GM21528 (cell line): Measurements from ENCODE around the gene TBC1D25.

ENCODE experiments used
- ATAC-seq: cut with Tn5 transposase; IDR thresholded peaks from one replicate; pipeline ENCODE4 v1.9.1; 2021; ENCODE audit warnings: mild to moderate bottlenecking, moderate library complexity; ENCODE audit not compliant: unreplicated experiment, low FRiP score

TBC1D25 gene

GRCh38 chrX:48539345-48540027 is at the start of gene TBC1D25:
Gene TBC1D25 (plus strand): TSS chrX:48539714. CDS start chrX:48539798, 84 bp downstream.
- peak; percentile 82 for ATAC-seq

GRCh38 chrX:48489892-48490291 is 49.6 kb upstream of the TBC1D25 start:
- no peak for ATAC-seq

GRCh38 chrX:48490661-48491060 is 48.9 kb upstream of the TBC1D25 start:
- no peak for ATAC-seq

GRCh38 chrX:48491809-48492208 is 47.7 kb upstream of the TBC1D25 start:
- no peak for ATAC-seq

- no peak for ATAC-seq
These were observed 47.1 kb upstream of the TBC1D25 start for GRCh38 chrX:48492293-48492910.

- ATAC-seq = no peak
These were observed 45.6 kb upstream of the TBC1D25 start for GRCh38 chrX:48493890-48494364.

- no peak for ATAC-seq
These were observed 42.9 kb upstream of the TBC1D25 start for GRCh38 chrX:48496660-48497059.

GRCh38 chrX:48497871-48498270 is 41.6 kb upstream of the TBC1D25 start:
- ATAC-seq = no peak

- ATAC-seq = no peak
These were observed 41.1 kb upstream of the TBC1D25 start for GRCh38 chrX:48498374-48498809.

- ATAC-seq = no peak
These were observed 35.3 kb upstream of the TBC1D25 start for GRCh38 chrX:48504261-48504660.

GRCh38 chrX:48505481-48505880 is 34.0 kb upstream of the TBC1D25 start:
- no peak for ATAC-seq

GRCh38 chrX:48507246-48507645 is 32.3 kb upstream of the TBC1D25 start:
- ATAC-seq = no peak

GRCh38 chrX:48508400-48509244 is 30.9 kb upstream of the TBC1D25 start, which contains the start of gene PORCN:
Gene PORCN (plus strand): TSS chrX:48508992. CDS start chrX:48509821, 829 bp downstream.
- ATAC-seq = peak; percentile 68

- peak; percentile 21 for ATAC-seq
These were observed 30.3 kb upstream of the TBC1D25 start for GRCh38 chrX:48509245-48509590.

GRCh38 chrX:48509619-48510018 is 29.9 kb upstream of the TBC1D25 start:
- ATAC-seq = no peak

GRCh38 chrX:48511560-48511959 is 28.0 kb upstream of the TBC1D25 start:
- ATAC-seq = no peak

GRCh38 chrX:48512371-48512935 is 27.1 kb upstream of the TBC1D25 start:
- no peak for ATAC-seq

GRCh38 chrX:48513670-48514069 is 25.8 kb upstream of the TBC1D25 start:
- no peak for ATAC-seq

- no peak for ATAC-seq
These were observed 25.2 kb upstream of the TBC1D25 start for GRCh38 chrX:48514126-48514806.

GRCh38 chrX:48514868-48515460 is 24.6 kb upstream of the TBC1D25 start:
- ATAC-seq = no peak
